GM23338 (cell line): Measurements from ENCODE around the gene RGL1. TPM values are rescaled to one million over a fixed set of nuclear protein-coding genes. Genes with fewer than 3 reads are reported as not detected.

ENCODE experiments used
- ATAC-seq: fragments of 200-7000 bp; cut with Tn5 transposase; 3 replicates; pipeline ENCODE4 v1.9.1; 2020
- DNase-seq: peaks from one replicate; pipeline ENCODE4 v3.0.0-alpha.2; 2015; ENCODE audit warnings: low spot score
- H2AFZ ChIP-seq: fragments of 200-600 bp; sonication (generic); 2 replicates; pipeline ENCODE4 v1.8.0; 2016; ENCODE audit warnings: antibody characterized with exemption, mild to moderate bottlenecking, moderate library complexity
- H3F3A ChIP-seq: fragments of 200-600 bp; sonication (generic); replicated peaks from 2 replicates; pipeline ENCODE4 v1.8.0; 2017; ENCODE audit warnings: antibody characterized with exemption, mixed run types, low read depth
- H3K27ac ChIP-seq: fragments of 200-600 bp; sonication (generic); 2 replicates; pipeline ENCODE4 v1.6.1; 2016; ENCODE audit warnings: low read depth
- H3K27me3 ChIP-seq: fragments of 200-600 bp; sonication (generic); 2 replicates; pipeline ENCODE4 v1.8.0; 2016; ENCODE audit warnings: mild to moderate bottlenecking, mixed run types, moderate library complexity; ENCODE audit not compliant: insufficient read depth
- H3K36me3 ChIP-seq: fragments of 200-600 bp; sonication (generic); 2 replicates; pipeline ENCODE4 v1.8.0; 2016; ENCODE audit warnings: mild to moderate bottlenecking; ENCODE audit not compliant: insufficient read depth
- H3K4me1 ChIP-seq: fragments of 200-600 bp; sonication (generic); 2 replicates; pipeline ENCODE4 v1.8.0; 2016; ENCODE audit warnings: mild to moderate bottlenecking, moderate library complexity; ENCODE audit not compliant: insufficient read depth
- H3K4me2 ChIP-seq: fragments of 200-600 bp; sonication (generic); 2 replicates; pipeline ENCODE4 v1.7.1; 2017; ENCODE audit warnings: mixed run types
- H3K4me3 ChIP-seq: fragments of 200-600 bp; sonication (generic); 2 replicates; pipeline ENCODE4 v1.6.1; 2016; ENCODE audit warnings: mixed run types
- H3K79me2 ChIP-seq: fragments of 200-600 bp; sonication (generic); replicated peaks from 2 replicates; pipeline ENCODE4 v1.8.0; 2017; ENCODE audit warnings: mild to moderate bottlenecking; ENCODE audit not compliant: insufficient read depth
- H3K9me2 ChIP-seq: fragments of 200-600 bp; sonication (generic); 2 replicates; pipeline ENCODE4 v1.8.0; 2017; ENCODE audit not compliant: insufficient read depth
- H4K20me1 ChIP-seq: fragments of 200-600 bp; sonication (generic); replicated peaks from 2 replicates; pipeline ENCODE4 v1.8.0; 2017; ENCODE audit warnings: mild to moderate bottlenecking; ENCODE audit not compliant: insufficient read depth
- H3K27ac Mint-ChIP-seq: 2 replicates; pipeline ENCODE4 v1.8.0; 2020; ENCODE audit warnings: inconsistent platforms, mild to moderate bottlenecking, moderate library complexity, mixed read lengths
- H3K27me3 Mint-ChIP-seq: 3 replicates; pipeline ENCODE4 v1.8.0; 2022; ENCODE audit warnings: low read depth, mild to moderate bottlenecking, moderate library complexity, mixed read lengths, inconsistent platforms; ENCODE audit not compliant: insufficient read depth, poor library complexity
- H3K36me3 Mint-ChIP-seq: 3 replicates; pipeline ENCODE4 v1.8.0; 2021; ENCODE audit warnings: low read depth, mild to moderate bottlenecking, inconsistent platforms, moderate library complexity, mixed read lengths
- H3K4me1 Mint-ChIP-seq: 3 replicates; pipeline ENCODE4 v1.8.0; 2020; ENCODE audit warnings: mild to moderate bottlenecking, inconsistent platforms, mixed read lengths
- H3K4me3 Mint-ChIP-seq: 3 replicates; pipeline ENCODE4 v1.8.0; 2021; ENCODE audit warnings: moderate library complexity, mild to moderate bottlenecking, inconsistent platforms, mixed read lengths
- H3K9me3 Mint-ChIP-seq: 3 replicates; pipeline ENCODE4 v1.8.0; 2020; ENCODE audit warnings: moderate library complexity, mild to moderate bottlenecking, inconsistent platforms, mixed read lengths
- CREB1 ChIP-seq: fragments of 250-450 bp; sonication (Bioruptor Pico); IDR thresholded peaks from 2 replicates; pipeline ENCODE4 v1.5.0; 2020; ENCODE audit warnings: low read depth, mild to moderate bottlenecking, moderate library complexity
- EZH2 ChIP-seq: fragments of 200-600 bp; sonication (generic); IDR thresholded peaks from one replicate; pipeline ENCODE4 v1.8.0; 2017; ENCODE audit warnings: antibody characterized with exemption, mild to moderate bottlenecking, low read depth; ENCODE audit not compliant: unreplicated experiment
- EZH2phosphoT487 ChIP-seq: fragments of 200-600 bp; sonication (generic); IDR thresholded peaks from one replicate; pipeline ENCODE4 v1.8.1; 2018; ENCODE audit warnings: antibody characterized with exemption; ENCODE audit not compliant: unreplicated experiment
- POLR2AphosphoS5 ChIP-seq: IDR thresholded peaks from 2 replicates; pipeline ENCODE4 v1.6.1; 2016; ENCODE audit warnings: antibody characterized with exemption, low read depth
- REST ChIP-seq: IDR thresholded peaks from one replicate; pipeline ENCODE4 v1.6.1; 2018; ENCODE audit warnings: antibody characterized with exemption; ENCODE audit not compliant: unreplicated experiment
- STAT1 ChIP-seq: IDR thresholded peaks from one replicate; pipeline ENCODE4 v1.6.1; 2016; ENCODE audit warnings: antibody characterized with exemption; ENCODE audit not compliant: unreplicated experiment
- ZNF114 ChIP-seq: fragments of 250-450 bp; sonication (Bioruptor Pico); IDR thresholded peaks from 2 replicates; pipeline ENCODE4 v1.5.0; 2020; ENCODE audit warnings: mild to moderate bottlenecking, moderate library complexity
- ZNF331 ChIP-seq: fragments of 250-450 bp; sonication (Bioruptor Pico); IDR thresholded peaks from 2 replicates; pipeline ENCODE4 v1.5.0; 2020; ENCODE audit warnings: low read depth, mild to moderate bottlenecking, moderate library complexity
- ZNF462 ChIP-seq: fragments of 250-450 bp; sonication (Bioruptor Pico); IDR thresholded peaks from 2 replicates; pipeline ENCODE4 v1.5.0; 2020; ENCODE audit warnings: mild to moderate bottlenecking, moderate library complexity
- polyA plus RNA-seq: library from polyadenylated mRNA; unstranded; fragments of >200 nt; fragmentation: Nextera tagmentation; extraction: Ambion mirVana; gene quantifications from 2 replicates; pipeline ENCODE4 v1.2.1, GENCODE V29; 2016
- total RNA-seq: library from RNA; depleted of rRNA; stranded (reverse); fragments of >200 nt; shearing (Covaris generic); gene quantifications from 2 replicates; pipeline ENCODE4 v1.2.3, GENCODE V29; 2014

The RGL1 gene
- total and polyA plus RNA-seq, 2 experiments from 2014 or later: 0.91 to 2.6 TPM

DNA sequence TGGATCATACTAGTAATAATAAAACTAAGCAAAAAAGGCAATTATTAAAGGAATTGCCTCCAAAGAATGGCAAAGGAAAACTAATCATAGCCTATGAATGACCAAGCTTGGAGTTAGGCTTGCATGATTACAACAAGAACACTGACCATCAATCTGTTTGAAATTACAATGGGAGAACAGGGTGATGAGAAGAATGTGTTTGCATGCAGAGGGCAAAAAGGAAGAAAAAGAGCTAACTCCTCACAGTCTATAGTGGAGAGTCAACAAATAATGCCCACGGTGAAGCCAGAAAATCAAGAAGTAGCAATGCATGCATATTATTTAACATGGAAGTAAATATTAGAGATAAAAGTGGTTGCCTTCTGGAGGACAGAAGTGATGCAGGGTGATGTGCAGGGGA is 160.8 kb downstream of the RGL1 start:
- no peak overlapping the region for H3K4me3 ChIP-seq
- no peaks in the 10 kb centered on the region for H3K79me2 ChIP-seq
- H3K4me1 Mint-ChIP-seq: peaks cover 2% of the 10 kb centered on the region; the same call in 1 of the 3 replicates
- no peak overlapping the region for H3K4me3 Mint-ChIP-seq
- DNase-seq: no peak
- H3K4me1 ChIP-seq: no peaks in the 10 kb centered on the region
- H3K27ac ChIP-seq: no peak overlapping the region
- no peaks in the 10 kb centered on the region for H3K9me3 Mint-ChIP-seq
- ATAC-seq: no peak
- H3K36me3 Mint-ChIP-seq: no peaks in the 10 kb centered on the region
- H4K20me1 ChIP-seq: no peaks in the 10 kb centered on the region
- H3K9me2 ChIP-seq: peaks cover 14% of the 10 kb centered on the region
- H3K27me3 Mint-ChIP-seq: peaks cover 2% of the 10 kb centered on the region
- no peak overlapping the region for H3K27ac Mint-ChIP-seq
- TF ChIP-seq ZNF114 (CRISPR knock-in tag) (no peak), ZNF462 (CRISPR knock-in tag) (no peak)
- H3K4me2 ChIP-seq: no peak overlapping the region
- no peaks in the 10 kb centered on the region; the same call in 1 of the 2 replicates for H3F3A ChIP-seq
- no peak overlapping the region for H2AFZ ChIP-seq
- no peaks in the 10 kb centered on the region for H3K36me3 ChIP-seq
- H3K27me3 ChIP-seq: no peaks in the 10 kb centered on the region

- Histone ChIP-seq H3K9me2 (peaks cover 14% of the 10 kb centered on the region), H3K4me1 (no peaks in the 10 kb centered on the region), H3F3A (no peaks in the 10 kb centered on the region; the same call in 1 of the 2 replicates), H3K4me3 (no peak overlapping the region), H3K36me3 (no peaks in the 10 kb centered on the region), H3K27me3 (no peaks in the 10 kb centered on the region), H3K27ac (no peak overlapping the region), H3K79me2 (no peaks in the 10 kb centered on the region), H2AFZ (no peak overlapping the region), H4K20me1 (no peaks in the 10 kb centered on the region), H3K4me2 (no peak overlapping the region)
- Mint-ChIP-seq H3K4me3 (no peak overlapping the region), H3K9me3 (no peaks in the 10 kb centered on the region), H3K36me3 (no peaks in the 10 kb centered on the region), H3K27ac (no peak overlapping the region), H3K27me3 (peaks cover 2% of the 10 kb centered on the region), H3K4me1 (peaks cover 2% of the 10 kb centered on the region; the same call in 1 of the 3 replicates)
- ATAC-seq (no peak), DNase-seq (no peak)
- TF ChIP-seq CREB1 (CRISPR knock-in tag): no peak
- no peak for TF ChIP-seq POLR2AphosphoS5
- no peak for TF ChIP-seq ZNF331
- no peak for TF ChIP-seq EZH2phosphoT487
- no peak for TF ChIP-seq REST
- no peak for TF ChIP-seq ZNF114 (CRISPR knock-in tag)
- no peak for TF ChIP-seq STAT1
- TF ChIP-seq EZH2: no peak
These were observed 161.6 kb downstream of the RGL1 start for GRCh38 chr1:183966487-183966886.
